Activated T-helper 1 cell treated with anti-CD3 and anti-CD28 coated beads, Interleukin-12 subunit alpha, Interleukin-12 subunit beta, Interleukin-2, Interleukin-4 antibody, amounts not matched to agents 30 ng/mL and 10 ng/mL and 1 ng/mL, durations not matched to agents 14 hours and 24 hours and 36 hours (primary cell): ENCODE data around the gene C19orf67. TPM values are rescaled to one million over a fixed set of nuclear protein-coding genes. Genes with fewer than 3 reads are reported as not detected.

Experiments used
- DNase-seq: peaks from one replicate; pipeline ENCODE4 v3.0.0; 2021; ENCODE audit warnings: low spot score
- H3K27ac Mint-ChIP-seq: one replicate; pipeline ENCODE4 v1.8.0; 2021; ENCODE audit warnings: mild to moderate bottlenecking, mixed read lengths
- H3K27me3 Mint-ChIP-seq: one replicate; pipeline ENCODE4 v1.8.0; 2022; ENCODE audit warnings: mild to moderate bottlenecking, moderate library complexity, mixed read lengths; ENCODE audit not compliant: insufficient read depth
- H3K36me3 Mint-ChIP-seq: one replicate; pipeline ENCODE4 v1.8.0; 2021; ENCODE audit warnings: low read depth, mixed read lengths
- H3K4me1 Mint-ChIP-seq: one replicate; pipeline ENCODE4 v1.8.0; 2021; ENCODE audit warnings: low read depth, mixed read lengths
- H3K4me3 Mint-ChIP-seq: one replicate; pipeline ENCODE4 v1.8.0; 2021; ENCODE audit warnings: mild to moderate bottlenecking, moderate library complexity, mixed read lengths
- H3K9me3 Mint-ChIP-seq: one replicate; pipeline ENCODE4 v1.8.0; 2021; ENCODE audit warnings: mixed read lengths
- intact Hi-C: fragments of 100-400 bp; cut with micrococcal nuclease; formaldehyde crosslinking; loops from one replicate; pipeline ENCODE4 v1.15.1; 2024
- total RNA-seq: library from RNA; stranded (reverse); gene quantifications from 2 replicates; pipeline ENCODE4 v1.2.3, GENCODE V29; 2022

The C19orf67 gene
- total RNA-seq, 1 donor from 2014 or later: 0.67 TPM

DNA sequence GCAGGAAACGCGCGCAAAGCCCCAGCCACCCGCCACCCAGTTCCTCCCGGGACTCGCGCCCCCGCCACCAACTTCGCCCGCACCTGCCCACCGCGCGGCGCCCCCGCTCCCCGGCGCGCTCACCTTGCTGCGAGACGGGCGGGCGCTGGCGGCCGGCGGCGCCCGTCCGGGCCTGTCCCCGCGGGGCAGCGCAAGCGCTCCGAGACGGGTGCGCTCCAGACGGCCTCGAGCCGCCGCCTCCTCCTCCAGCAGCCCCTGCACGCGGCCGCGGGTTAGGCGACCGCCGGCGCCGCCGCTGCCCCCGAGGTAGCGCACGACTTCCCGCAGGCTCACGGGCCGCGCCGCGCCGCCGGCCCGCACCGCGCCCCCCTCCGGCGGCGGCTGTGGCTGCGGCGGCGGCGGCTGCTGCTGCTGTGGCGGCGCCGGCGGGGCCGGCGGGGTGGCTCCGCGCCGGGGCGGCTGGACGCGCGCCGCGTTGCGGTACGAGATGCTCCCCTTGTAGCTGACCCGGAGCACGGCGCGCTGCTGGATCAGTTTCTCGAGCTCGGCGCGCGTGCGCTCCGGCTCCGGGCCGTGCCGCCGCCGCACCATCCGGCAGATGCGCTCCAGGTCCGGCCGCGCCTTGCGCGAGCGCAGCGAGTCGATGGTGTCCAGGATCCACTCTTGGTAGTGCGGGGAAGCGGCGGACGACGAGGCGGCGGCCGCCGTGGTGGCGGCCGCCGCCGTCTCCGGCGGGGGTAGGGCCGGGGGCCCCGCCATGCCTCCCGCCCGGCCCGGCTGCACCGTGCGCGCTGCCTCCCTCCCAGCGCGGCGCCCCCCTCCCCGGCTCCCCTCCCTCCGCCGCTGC, 4.3 kb upstream of the C19orf67 start:
- Mint-ChIP-seq H3K9me3 (peaks cover 7% of the 10 kb centered on the region), H3K4me1 (peaks cover 16% of the 10 kb centered on the region), H3K36me3 (peaks cover 35% of the 10 kb centered on the region), H3K27me3 (no peaks in the 10 kb centered on the region), H3K4me3 (peak overlapping the region; percentile 85), H3K27ac (peak overlapping the region; percentile 87)
- intact Hi-C loops: loop anchor here (2.0 kb wide), 1 partner anchor 15 kb away; no protein-coding TSS in a partner anchor
- DNase-seq: peak; percentile 20

DNA sequence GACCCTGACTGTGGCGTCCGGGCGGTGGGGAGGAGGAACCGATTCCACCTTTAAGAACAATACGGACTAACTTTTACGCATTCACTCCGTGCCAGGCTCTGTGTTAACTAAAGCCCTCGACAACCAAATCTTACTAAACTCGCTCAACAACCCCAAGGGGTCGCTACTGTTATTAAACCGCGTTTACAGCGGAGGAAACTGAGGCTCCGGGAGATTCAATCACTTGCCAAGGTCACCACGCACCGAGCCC, 3.8 kb upstream of the C19orf67 start:
- Mint-ChIP-seq H3K9me3 (peaks cover 7% of the 10 kb centered on the region), H3K4me3 (peak overlapping the region; percentile 85), H3K27me3 (no peaks in the 10 kb centered on the region), H3K4me1 (peaks cover 16% of the 10 kb centered on the region), H3K27ac (peak overlapping the region; percentile 87), H3K36me3 (peaks cover 30% of the 10 kb centered on the region)
- no peak for DNase-seq
- intact Hi-C loops: no loop called here

DNA sequence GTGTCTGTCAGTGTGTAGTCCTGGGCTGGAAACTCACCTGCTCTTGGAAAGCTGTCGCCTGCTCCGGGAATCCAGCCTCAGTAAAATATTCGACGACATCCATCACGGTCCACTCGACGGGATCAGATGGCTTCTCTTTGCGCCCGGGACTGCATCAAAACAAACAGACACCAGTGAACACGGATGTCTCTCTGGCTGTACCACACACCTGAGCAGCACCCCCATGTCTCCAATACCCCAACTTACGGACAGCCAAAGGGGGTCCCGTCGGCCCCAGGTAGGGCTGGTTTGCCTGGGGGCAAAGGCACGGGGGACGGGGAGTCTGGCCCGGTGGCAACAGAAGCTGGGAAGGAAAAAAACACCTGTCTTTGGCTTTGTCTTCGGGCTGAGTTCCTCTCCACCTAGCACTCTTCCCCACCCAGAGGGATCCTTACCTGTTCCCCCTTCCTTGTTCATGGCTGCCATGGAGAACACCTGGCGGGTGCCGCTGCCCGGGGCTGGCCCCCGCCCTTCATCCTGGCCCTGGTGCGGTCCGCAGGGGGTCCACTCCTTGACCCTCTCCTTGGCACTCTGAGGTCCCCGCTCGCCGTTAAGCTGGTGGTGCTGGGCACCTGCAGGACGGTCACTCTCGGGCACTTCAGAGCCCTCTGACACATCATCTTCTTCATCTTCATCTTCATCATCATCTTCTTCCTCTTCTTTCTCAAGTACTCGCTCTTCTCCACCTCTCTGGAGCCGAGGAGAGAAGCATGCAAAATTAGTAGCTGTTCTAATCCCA, 3.2 kb upstream of the C19orf67 start:
- no peak for DNase-seq
- intact Hi-C loops: no loop called here
- peaks cover 7% of the 10 kb centered on the region for H3K9me3 Mint-ChIP-seq
- H3K27ac Mint-ChIP-seq: peak overlapping the region; percentile 87
- peaks cover 16% of the 10 kb centered on the region for H3K4me1 Mint-ChIP-seq
- peaks cover 30% of the 10 kb centered on the region for H3K36me3 Mint-ChIP-seq
- H3K4me3 Mint-ChIP-seq: peak overlapping the region; percentile 85
- no peaks in the 10 kb centered on the region for H3K27me3 Mint-ChIP-seq

DNA sequence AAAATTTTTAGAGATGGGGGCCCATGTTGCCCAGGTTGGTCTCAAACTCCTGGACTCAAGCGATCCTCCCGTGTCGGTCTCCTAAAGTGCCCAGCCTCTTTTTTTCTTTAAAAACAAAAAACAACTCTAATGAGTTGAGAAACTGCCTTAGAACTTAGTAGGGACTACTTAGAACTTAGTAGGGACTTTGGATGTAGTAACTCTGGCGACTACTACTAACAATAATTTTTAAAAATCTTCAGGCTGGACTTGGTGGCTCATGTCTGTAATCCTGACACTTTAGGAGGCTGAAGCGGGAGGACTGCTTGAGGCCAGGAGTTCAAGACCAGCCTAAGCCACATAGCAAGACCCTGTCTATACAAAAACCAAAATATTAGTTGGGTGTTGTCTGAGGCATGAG, 515 bp upstream of the C19orf67 start:
- intact Hi-C loops: no loop called here
- no peaks in the 10 kb centered on the region for H3K27me3 Mint-ChIP-seq
- peaks cover 17% of the 10 kb centered on the region for H3K36me3 Mint-ChIP-seq
- no peak for DNase-seq
- no peak overlapping the region for H3K27ac Mint-ChIP-seq
- H3K4me3 Mint-ChIP-seq: no peak overlapping the region
- H3K4me1 Mint-ChIP-seq: peaks cover 10% of the 10 kb centered on the region
- H3K9me3 Mint-ChIP-seq: no peaks in the 10 kb centered on the region

DNA sequence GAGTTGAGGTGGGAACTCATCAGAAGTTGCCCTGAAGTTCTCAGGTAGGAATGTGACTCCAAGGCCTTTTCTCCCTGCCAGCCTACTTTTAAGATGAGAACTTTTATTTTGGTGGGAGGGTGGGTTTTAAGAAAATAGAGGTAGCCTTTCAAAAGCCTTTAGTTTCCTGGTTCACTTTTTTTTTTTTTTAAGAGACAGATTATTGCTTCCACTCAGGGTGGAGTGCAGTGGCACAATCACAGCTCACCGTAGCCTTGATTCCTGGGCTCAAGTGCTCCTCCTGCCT, 3.0 kb downstream of the C19orf67 start:
- DNase-seq: no peak
- peaks cover 1% of the 10 kb centered on the region for H3K36me3 Mint-ChIP-seq
- H3K9me3 Mint-ChIP-seq: no peaks in the 10 kb centered on the region
- intact Hi-C loops: loop anchor here (5.0 kb wide), 1 partner anchor 310 kb away; the partner anchor contains the start of gene C19orf53
- H3K4me1 Mint-ChIP-seq: peaks cover 8% of the 10 kb centered on the region
- H3K27ac Mint-ChIP-seq: no peak overlapping the region
- H3K27me3 Mint-ChIP-seq: no peaks in the 10 kb centered on the region
- H3K4me3 Mint-ChIP-seq: peak overlapping the region; percentile 96

DNA sequence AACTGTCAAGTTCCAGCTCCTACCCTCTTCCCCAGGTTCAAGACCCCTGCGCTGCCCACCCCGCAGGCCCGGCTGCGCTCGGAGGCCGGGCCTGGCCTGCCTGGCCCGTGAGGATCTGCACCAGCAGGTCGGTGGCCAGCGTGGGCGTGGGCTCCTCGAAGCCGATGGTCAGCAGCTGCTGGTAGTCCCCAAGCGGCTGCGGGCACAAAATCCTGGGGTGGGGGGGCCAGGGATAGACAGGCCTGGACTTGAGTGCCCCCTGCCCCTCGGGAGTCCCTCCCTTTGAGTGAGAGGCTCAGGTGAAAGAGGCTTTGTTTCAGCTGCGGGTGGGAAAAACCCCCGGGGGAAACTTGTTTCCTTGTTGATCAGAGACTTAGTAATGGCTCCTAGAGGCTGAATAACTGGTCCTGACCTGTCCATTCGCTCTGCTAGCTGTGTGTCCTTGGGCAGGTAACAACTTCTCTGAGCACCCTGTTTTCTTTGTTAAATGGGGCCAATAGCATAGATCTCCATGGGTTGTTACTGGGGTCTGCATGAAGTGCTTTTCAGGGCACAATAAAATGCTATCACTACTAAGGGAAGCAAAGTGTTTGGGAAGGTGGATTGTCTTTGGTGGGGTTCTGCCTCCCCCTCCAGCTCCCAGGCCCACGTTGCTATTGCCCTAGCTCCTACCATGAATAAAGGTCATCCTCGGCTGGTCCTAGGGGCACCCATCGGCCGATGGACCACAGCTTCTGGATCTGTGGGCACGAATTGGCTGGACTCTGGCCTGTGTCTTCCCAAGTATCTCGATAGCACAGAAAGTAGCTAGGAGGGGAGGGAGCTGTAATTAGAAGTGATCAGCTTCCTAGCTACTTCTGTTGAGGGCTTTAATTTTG, 3.5 kb downstream of the C19orf67 start:
- no peaks in the 10 kb centered on the region for H3K27me3 Mint-ChIP-seq
- peak overlapping the region; percentile 97 for H3K27ac Mint-ChIP-seq
- intact Hi-C loops: loop anchor here (1.0 to 5.0 kb wide), 9 partner anchors 9 to 932 kb away; partner anchors contain the start of genes ASF1B, C19orf53, IER2 and PRKACA
- peak overlapping the region; percentile 96 for H3K4me3 Mint-ChIP-seq
- peaks cover 8% of the 10 kb centered on the region for H3K4me1 Mint-ChIP-seq
- no peaks in the 10 kb centered on the region for H3K36me3 Mint-ChIP-seq
- H3K9me3 Mint-ChIP-seq: no peaks in the 10 kb centered on the region
- DNase-seq: peak; percentile 20

DNA sequence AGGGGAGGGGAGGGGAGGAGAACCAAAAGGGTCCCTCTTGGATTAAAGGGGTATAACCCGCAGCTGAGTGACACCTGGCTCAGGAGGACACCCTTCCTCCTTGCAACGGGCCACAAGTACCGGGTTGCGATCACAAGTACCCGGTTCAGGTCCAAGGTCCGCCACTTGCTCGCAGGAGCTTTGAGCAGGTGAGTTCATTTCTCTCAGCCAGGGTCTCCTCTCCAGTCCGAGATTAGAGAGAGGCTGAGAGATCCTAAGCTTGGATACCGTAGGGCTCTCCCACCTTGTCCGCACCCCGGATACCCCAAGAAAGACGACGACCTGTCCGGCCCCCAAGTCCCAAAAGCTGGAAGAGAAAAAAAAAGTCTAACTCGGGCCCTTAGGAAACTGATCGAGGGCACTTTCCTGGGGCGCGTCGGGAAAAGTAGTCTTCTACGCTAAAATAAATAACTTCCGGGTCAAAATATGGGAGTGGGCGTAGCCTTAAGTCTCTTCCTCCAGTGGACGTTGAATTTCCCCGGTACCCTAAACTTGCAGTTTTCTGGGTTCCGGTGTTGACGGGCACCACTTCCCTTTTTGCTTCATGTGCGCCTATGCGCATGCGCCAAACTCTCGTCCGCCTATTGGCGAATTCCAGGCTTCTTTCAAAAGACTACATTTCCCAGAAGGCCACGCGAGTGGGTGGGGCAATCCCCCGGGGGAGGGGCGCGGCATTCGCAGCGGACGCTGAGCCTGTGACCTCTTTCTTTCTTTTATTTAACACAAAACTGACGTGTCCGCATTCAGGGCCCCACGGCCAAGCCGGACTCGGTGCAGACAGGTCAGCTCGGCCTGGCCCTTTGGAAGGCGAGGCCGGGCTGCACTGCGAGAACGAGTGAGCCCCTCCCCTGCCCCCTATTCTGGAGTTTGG, 4.4 kb downstream of the C19orf67 start:
- Mint-ChIP-seq H3K9me3 (no peaks in the 10 kb centered on the region), H3K27ac (peak overlapping the region; percentile 97), H3K36me3 (no peaks in the 10 kb centered on the region), H3K4me3 (peak overlapping the region; percentile 96), H3K27me3 (no peaks in the 10 kb centered on the region), H3K4me1 (peaks cover 8% of the 10 kb centered on the region)
- intact Hi-C loops: loop anchor here (1.0 to 5.0 kb wide), 9 partner anchors 8 to 931 kb away; partner anchors contain the start of genes ASF1B, C19orf53, IER2 and PRKACA
- peak; percentile 99 for DNase-seq

DNA sequence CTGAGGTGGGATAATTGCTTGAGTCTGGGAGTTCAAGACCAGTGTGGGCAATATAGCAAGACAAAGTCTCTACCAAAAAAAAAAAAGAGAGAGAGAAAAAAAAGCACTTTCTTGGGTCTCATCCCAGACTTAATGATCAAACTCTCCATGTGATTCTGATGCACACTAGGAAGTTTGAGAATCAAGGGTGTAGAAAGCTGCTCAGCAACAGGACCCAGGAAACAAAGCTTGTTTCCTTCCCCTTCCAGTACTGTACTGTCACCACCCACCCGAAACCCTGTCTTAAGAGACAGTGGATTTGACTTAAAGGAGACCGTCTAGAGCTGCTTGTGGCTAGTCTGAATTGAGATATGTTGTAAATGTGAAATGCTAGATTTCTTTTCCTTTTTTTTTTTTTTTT, 7.2 kb downstream of the C19orf67 start:
- no peaks in the 10 kb centered on the region for H3K36me3 Mint-ChIP-seq
- intact Hi-C loops: no loop called here
- H3K27ac Mint-ChIP-seq: no peak overlapping the region
- peaks cover 3% of the 10 kb centered on the region for H3K27me3 Mint-ChIP-seq
- peaks cover 24% of the 10 kb centered on the region for H3K4me1 Mint-ChIP-seq
- no peaks in the 10 kb centered on the region for H3K9me3 Mint-ChIP-seq
- DNase-seq: no peak
- no peak overlapping the region for H3K4me3 Mint-ChIP-seq

DNA sequence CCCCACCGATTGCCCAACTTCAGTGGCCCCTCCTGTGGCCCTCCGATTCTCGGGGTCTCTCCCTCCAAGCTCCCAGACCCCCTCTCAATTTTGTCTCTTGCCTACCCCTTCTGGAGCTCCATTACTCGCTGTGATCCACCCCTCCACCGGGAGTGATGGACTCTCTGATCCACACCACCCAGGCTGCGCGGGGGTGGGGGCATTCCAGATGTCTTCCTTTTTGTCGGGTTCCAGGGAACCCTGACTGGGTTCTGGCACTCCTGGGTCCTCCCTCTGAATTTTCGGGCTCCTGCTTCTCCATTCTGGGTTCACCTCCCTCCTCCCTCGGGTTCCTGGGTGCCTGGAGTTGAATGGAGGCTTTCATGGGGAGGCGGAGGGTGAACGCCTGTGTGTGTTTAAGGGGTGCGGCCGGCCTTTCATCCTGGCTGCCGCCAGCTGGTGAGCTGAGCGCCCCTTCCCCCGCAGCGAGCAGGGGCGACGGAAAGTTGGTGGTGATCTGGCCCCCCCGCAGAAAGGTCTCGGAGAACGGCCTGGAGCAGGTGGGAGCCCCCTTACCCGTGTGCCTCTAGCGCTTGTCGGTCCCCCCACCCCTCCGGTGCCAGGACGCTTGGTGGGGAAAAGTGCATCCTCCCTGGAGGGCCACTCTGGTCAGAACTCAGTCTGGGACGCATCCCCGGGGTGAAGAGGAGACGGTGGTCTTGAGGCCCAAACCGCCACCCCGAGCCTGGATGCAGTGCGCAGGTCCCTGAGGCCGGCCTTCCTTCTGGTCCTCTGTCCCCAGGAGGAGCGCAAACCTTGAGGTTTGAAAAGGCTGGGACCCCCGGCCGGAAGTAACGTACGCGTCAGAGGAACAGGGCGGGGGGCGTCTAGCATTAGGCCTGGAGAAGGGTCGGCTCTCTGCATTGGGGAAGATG, 11.4 kb downstream of the C19orf67 start:
- H3K4me1 Mint-ChIP-seq: peaks cover 16% of the 10 kb centered on the region
- intact Hi-C loops: loop anchor here (1.0 to 2.0 kb wide), 7 partner anchors 7 to 194 kb away; partner anchors contain the start of genes ASF1B, DCAF15 and SAMD1
- H3K27me3 Mint-ChIP-seq: peaks cover 5% of the 10 kb centered on the region
- H3K27ac Mint-ChIP-seq: peak overlapping the region; percentile 98
- DNase-seq: no peak
- H3K4me3 Mint-ChIP-seq: peak overlapping the region; percentile 97
- H3K9me3 Mint-ChIP-seq: no peaks in the 10 kb centered on the region
- no peaks in the 10 kb centered on the region for H3K36me3 Mint-ChIP-seq

DNA sequence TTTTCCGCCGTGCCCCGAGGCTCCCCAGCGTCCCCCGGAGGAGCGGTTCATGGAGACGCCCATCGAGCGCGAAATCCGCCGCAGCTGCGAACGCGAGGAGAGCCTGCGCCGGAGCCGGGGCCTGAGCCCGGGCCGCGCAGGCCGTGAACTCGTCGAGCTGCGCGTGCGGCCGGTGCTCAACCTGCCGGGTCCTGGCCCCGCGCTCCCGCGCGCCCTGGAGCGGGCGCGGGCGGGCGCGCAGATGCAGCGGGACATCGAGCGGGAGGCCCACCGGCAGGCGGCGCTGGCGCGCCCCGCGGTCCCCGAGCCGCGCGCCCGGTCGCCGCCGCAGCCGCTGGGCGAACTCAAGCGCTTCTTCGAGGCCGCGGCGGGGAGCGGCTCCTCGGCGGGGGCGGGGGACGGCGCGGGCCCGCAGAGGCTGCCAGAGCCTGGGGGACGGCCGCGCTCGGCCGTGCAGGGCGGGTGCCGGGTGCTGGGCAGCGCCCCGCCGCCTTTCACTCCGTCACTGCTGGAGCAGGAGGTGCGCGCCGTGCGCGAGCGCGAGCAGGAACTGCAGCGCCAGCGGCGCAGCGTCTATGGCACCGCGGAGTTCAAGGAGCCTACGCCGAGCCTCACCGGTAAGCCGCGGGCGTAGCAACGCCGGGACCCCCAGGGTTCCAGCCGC, 12.2 kb downstream of the C19orf67 start:
- Mint-ChIP-seq H3K4me1 (peaks cover 16% of the 10 kb centered on the region), H3K27me3 (peaks cover 5% of the 10 kb centered on the region), H3K27ac (peak overlapping the region; percentile 98), H3K4me3 (peak overlapping the region; percentile 97), H3K36me3 (no peaks in the 10 kb centered on the region), H3K9me3 (no peaks in the 10 kb centered on the region)
- peak; percentile 78 for DNase-seq
- intact Hi-C loops: loop anchor here (1.0 to 2.0 kb wide), 6 partner anchors 8 to 193 kb away; partner anchors contain the start of genes ASF1B and DCAF15
